ENCODE results near the gene PTPRA. TPM values are rescaled to one million over a fixed set of nuclear protein-coding genes. Genes with fewer than 3 reads are reported as not detected.

PTPRA gene
- total RNA-seq, 1 donor: 44.2 TPM

DNA sequence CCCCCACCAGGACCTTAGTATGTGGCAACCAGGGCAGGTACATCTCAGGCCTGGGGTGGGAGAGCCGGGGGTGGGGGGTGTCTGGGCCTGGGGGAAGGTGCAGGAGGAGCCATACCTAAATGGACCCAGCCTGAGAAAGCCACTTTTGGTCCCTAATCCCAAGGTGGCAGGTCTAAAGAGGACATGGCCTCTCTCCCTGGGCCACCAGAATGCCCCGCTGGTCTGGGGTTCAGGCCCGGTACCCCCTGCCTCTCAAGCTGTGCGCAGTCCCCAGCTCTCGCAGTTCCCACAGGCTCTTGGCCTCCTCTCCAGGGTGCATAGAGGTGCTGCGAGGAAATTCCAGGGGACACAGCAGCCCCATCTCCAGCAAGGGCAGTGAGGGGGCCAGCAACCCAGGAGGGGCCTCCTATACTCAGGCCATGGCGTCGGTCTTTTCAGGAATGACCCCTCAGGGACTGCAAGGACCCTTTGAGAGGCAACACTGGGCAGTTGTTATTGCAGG, 212.3 kb downstream of the PTPRA start:
- no peaks in the 10 kb centered on the region for H4K20me1 ChIP-seq (ENCODE audit: insufficient read depth, low read length)
- H3K4me3 ChIP-seq (ENCODE audit: insufficient read depth, low read length): no peak overlapping the region
- no peak overlapping the region for H2AFZ ChIP-seq (ENCODE audit: low read length)
- H3K4me1 ChIP-seq (ENCODE audit: insufficient read depth, low read length): peaks cover 9% of the 10 kb centered on the region
- no peak overlapping the region for H3K4me2 ChIP-seq (ENCODE audit: insufficient read depth, low read length)
- no peaks in the 10 kb centered on the region for H3K79me2 ChIP-seq (ENCODE audit: insufficient read depth, low read length)
- H3K27ac ChIP-seq (ENCODE audit: low read depth, low read length): no peak overlapping the region
- no peak for TF ChIP-seq CTCF (IDR thresholded peaks at IDR 0.05; ENCODE audit: extremely low read depth, low read depth, low read length)
- DNase-seq (ENCODE audit: insufficient read length, low spot score, missing footprints): peak; percentile 91
- no peaks in the 10 kb centered on the region for H3K36me3 ChIP-seq (ENCODE audit: insufficient read depth, low read length)
- H3K27me3 ChIP-seq (ENCODE audit: insufficient read depth, low read length): peaks cover 38% of the 10 kb centered on the region
- no peaks in the 10 kb centered on the region for H3K9me3 ChIP-seq (ENCODE audit: low read depth, low read length)

DNA sequence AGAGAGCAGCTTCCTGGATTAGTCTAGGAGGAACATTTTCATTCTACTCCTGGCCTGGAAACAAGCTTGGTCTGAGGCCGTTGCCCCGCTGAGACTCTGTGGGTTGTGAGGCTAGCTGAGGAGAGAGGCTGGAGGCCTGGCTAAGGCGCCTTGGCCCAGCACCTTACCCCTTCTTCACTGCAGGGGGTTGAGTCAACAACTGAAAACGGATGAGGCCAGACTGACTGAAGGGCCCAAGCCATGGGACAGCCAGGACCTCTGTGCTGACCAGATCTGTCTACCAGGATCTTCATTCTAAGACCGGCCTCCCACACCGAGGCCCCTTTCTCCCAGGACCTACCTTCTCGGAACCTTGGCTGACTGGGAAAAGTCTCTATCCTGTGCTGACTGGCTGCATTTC, 214.8 kb downstream of the PTPRA start:
- Histone ChIP-seq H3K27ac (ENCODE audit: low read depth, low read length) (no peak overlapping the region), H3K36me3 (ENCODE audit: insufficient read depth, low read length) (no peaks in the 10 kb centered on the region), H3K9me3 (ENCODE audit: low read depth, low read length) (no peaks in the 10 kb centered on the region)

More for the DNA sequence above, 214.8 kb downstream of the PTPRA start:
- Histone ChIP-seq H3K27me3 (ENCODE audit: insufficient read depth, low read length) (peaks cover 40% of the 10 kb centered on the region), H2AFZ (ENCODE audit: low read length) (no peak overlapping the region), H3K4me3 (ENCODE audit: insufficient read depth, low read length) (no peak overlapping the region), H3K4me1 (ENCODE audit: insufficient read depth, low read length) (no peaks in the 10 kb centered on the region), H4K20me1 (ENCODE audit: insufficient read depth, low read length) (no peaks in the 10 kb centered on the region), H3K79me2 (ENCODE audit: insufficient read depth, low read length) (no peaks in the 10 kb centered on the region), H3K4me2 (ENCODE audit: insufficient read depth, low read length) (no peak overlapping the region)
- DNase-seq (ENCODE audit: insufficient read length, low spot score, missing footprints): peak; percentile 80
- TF ChIP-seq CTCF (IDR thresholded peaks at IDR 0.05; ENCODE audit: extremely low read depth, low read depth, low read length): no peak

Other genes starting within 250 kb of the PTPRA start
- gene NOP56, start 220.8 kb upstream of the PTPRA start, total RNA-seq: 86.0 and 91.2 TPM in 2 replicates
- 67.5 and 71.7 TPM in 2 replicates for gene IDH3B, start 209.3 kb upstream of the PTPRA start, total RNA-seq
- under 0.01 and 0.29 TPM in 2 replicates for gene EBF4, start 180.7 kb upstream of the PTPRA start, total RNA-seq
- under 0.01 and 0.88 TPM in 2 replicates for gene CPXM1, start 72.9 kb upstream of the PTPRA start, total RNA-seq
- gene C20orf141, start 58.5 kb upstream of the PTPRA start, total RNA-seq: 0.29 and 0.36 TPM in 2 replicates
- gene TMEM239, start 57.1 kb upstream of the PTPRA start, total RNA-seq: under 0.01 TPM in 1 of 2 replicates, not detected in the other
- gene PCED1A, start 32.8 kb upstream of the PTPRA start, total RNA-seq: 21.5 and 24.2 TPM in 2 replicates
- gene VPS16, start 32.7 kb upstream of the PTPRA start, total RNA-seq: 36.2 and 40.1 TPM in 2 replicates
- gene GNRH2, start 170.1 kb downstream of the PTPRA start, total RNA-seq: 0.29 TPM in 1 of 2 replicates, not detected in the other
- 20.6 and 21.0 TPM in 2 replicates for gene MRPS26, start 172.6 kb downstream of the PTPRA start, total RNA-seq
- not detected in 2 replicates for gene OXT, start 198.1 kb downstream of the PTPRA start, total RNA-seq
- not detected in 2 replicates for gene AVP, start 211.2 kb downstream of the PTPRA start, total RNA-seq